OCI-LY3 (cell line): ENCODE results near the gene ACTL6B.
A peak's percentile ranks its signal among the peaks of the same experiment; 100 is the strongest.

Experiments
- H2AFZ ChIP-seq: fragments of 200-600, 300-600 bp; shearing (Covaris generic); 2 replicates; pipeline ENCODE4 v1.6.0; 2014; ENCODE audit warnings: antibody characterized with exemption, low read depth, low read length
- H3K27ac ChIP-seq: fragments of 200-600, 300-600 bp; sonication (generic); 2 replicates; pipeline ENCODE4 v1.5.1; 2014; ENCODE audit warnings: mild to moderate bottlenecking, low read length, moderate library complexity, mixed read lengths
- H3K27me3 ChIP-seq: fragments of 200-600, 300-600 bp; sonication (generic); 2 replicates; pipeline ENCODE4 v1.6.1; 2014; ENCODE audit warnings: low read depth, low read length, mixed read lengths
- H3K36me3 ChIP-seq: fragments of 200-600, 300-600 bp; sonication (generic); replicated peaks from 2 replicates; pipeline ENCODE3; 2014; ENCODE audit warnings: low read depth, low read length, mixed read lengths
- H3K4me1 ChIP-seq: fragments of 300-600, 200-600 bp; sonication (generic); 2 replicates; pipeline ENCODE4 v1.6.1; 2014; ENCODE audit warnings: low read length, mixed read lengths
- H3K4me2 ChIP-seq: fragments of 200-600, 300-600 bp; sonication (generic); 2 replicates; pipeline ENCODE4 v1.6.1; 2014; ENCODE audit warnings: low read length, mixed read lengths
- H3K4me3 ChIP-seq: fragments of 300-600, 200-600 bp; sonication (generic); 2 replicates; pipeline ENCODE4 v1.5.1; 2014; ENCODE audit warnings: antibody characterized with exemption, mild to moderate bottlenecking, low read length, moderate library complexity
- H3K79me2 ChIP-seq: fragments of 300-600, 200-600 bp; shearing (Covaris generic); 2 replicates; pipeline ENCODE4 v1.6.1; 2014; ENCODE audit warnings: mild to moderate bottlenecking, low read length, mixed read lengths
- H3K9ac ChIP-seq: fragments of 300-600, 200-600 bp; shearing (Covaris generic); 2 replicates; pipeline ENCODE4 v1.6.0; 2014; ENCODE audit warnings: mild to moderate bottlenecking, low read length, moderate library complexity
- H3K9me3 ChIP-seq: fragments of 200-600, 300-600 bp; shearing (Covaris generic); 2 replicates; pipeline ENCODE4 v1.6.1; 2014; ENCODE audit warnings: low read length, mixed read lengths; ENCODE audit not compliant: insufficient read depth
- H4K20me1 ChIP-seq: fragments of 200-600, 300-600 bp; sonication (generic); 2 replicates; pipeline ENCODE4 v1.6.1; 2016; ENCODE audit warnings: low read length, mixed read lengths; ENCODE audit not compliant: insufficient read depth
- CTCF ChIP-seq: fragments of 200-600, 300-600 bp; sonication (generic); IDR thresholded peaks from 2 replicates; pipeline ENCODE4 v1.5.1; 2014; ENCODE audit warnings: antibody characterized with exemption, low read length, low read depth
- EZH2phosphoT487 ChIP-seq: fragments of 200-600 bp; shearing (Covaris generic); IDR thresholded peaks from 2 replicates; pipeline ENCODE4 v1.6.1; 2018; ENCODE audit warnings: antibody characterized with exemption, mixed run types, low read depth

The ACTL6B gene

GRCh38 chr7:100691676-100692577, 35.7 kb upstream of the ACTL6B start:
- peaks cover 44% of the 10 kb centered on the region for H4K20me1 ChIP-seq

GRCh38 chr7:100689230-100690135, 33.2 kb upstream of the ACTL6B start:
- Histone ChIP-seq H4K20me1 (peaks cover 44% of the 10 kb centered on the region), H3K27ac (no peak overlapping the region), H3K9me3 (no peaks in the 10 kb centered on the region), H3K9ac (no peak overlapping the region), H3K4me3 (no peak overlapping the region), H3K4me2 (no peak overlapping the region), H2AFZ (no peak overlapping the region), H3K36me3 (peaks cover 24% of the 10 kb centered on the region), H3K4me1 (peaks cover 18% of the 10 kb centered on the region), H3K27me3 (no peaks in the 10 kb centered on the region), H3K79me2 (peaks cover 56% of the 10 kb centered on the region)
- TF ChIP-seq CTCF, result no peak
- TF ChIP-seq EZH2phosphoT487, result no peak

More at GRCh38 chr7:100691676-100692577, 35.7 kb upstream of the ACTL6B start:
- Histone ChIP-seq H3K4me3 (peak overlapping the region; percentile 84), H3K27me3 (peaks cover 6% of the 10 kb centered on the region; the same call in 1 of the 2 replicates), H3K79me2 (peaks cover 56% of the 10 kb centered on the region), H3K4me1 (peaks cover 34% of the 10 kb centered on the region), H3K4me2 (peak overlapping the region; percentile 90), H3K9me3 (no peaks in the 10 kb centered on the region), H3K9ac (no peak overlapping the region), H3K27ac (no peak overlapping the region), H3K36me3 (peaks cover 17% of the 10 kb centered on the region), H2AFZ (no peak overlapping the region)
- no peak for TF ChIP-seq EZH2phosphoT487
- peak; percentile 86 for TF ChIP-seq CTCF

GRCh38 chr7:100688326-100688860, 32.1 kb upstream of the ACTL6B start:
- Histone ChIP-seq H3K9me3 (no peaks in the 10 kb centered on the region), H4K20me1 (peaks cover 44% of the 10 kb centered on the region), H3K9ac (no peak overlapping the region), H3K4me1 (peaks cover 17% of the 10 kb centered on the region), H3K27me3 (no peaks in the 10 kb centered on the region), H3K79me2 (peaks cover 52% of the 10 kb centered on the region), H2AFZ (no peak overlapping the region), H3K4me3 (no peak overlapping the region), H3K27ac (no peak overlapping the region), H3K36me3 (peaks cover 31% of the 10 kb centered on the region), H3K4me2 (no peak overlapping the region)
- TF ChIP-seq CTCF (no peak), EZH2phosphoT487 (no peak)
